CD4-positive, alpha-beta T cell treated with Interleukin-15 for 4 hours (primary cell): ENCODE measurements around the gene SYNE2.
"Not testable (repeated sequence)": the region's sequence is repeated elsewhere in the genome, so short reads cannot be mapped to it uniquely, and the experiment has no call there.

Experiments used
- DNase-seq: peaks from one replicate; pipeline ENCODE4 v3.0.0-alpha.2; 2020; ENCODE audit warnings: low spot score

SYNE2 gene

GRCh38 chr14:64193821-64194220 is 341.0 kb downstream of the SYNE2 start:
- no peak for DNase-seq

DNA sequence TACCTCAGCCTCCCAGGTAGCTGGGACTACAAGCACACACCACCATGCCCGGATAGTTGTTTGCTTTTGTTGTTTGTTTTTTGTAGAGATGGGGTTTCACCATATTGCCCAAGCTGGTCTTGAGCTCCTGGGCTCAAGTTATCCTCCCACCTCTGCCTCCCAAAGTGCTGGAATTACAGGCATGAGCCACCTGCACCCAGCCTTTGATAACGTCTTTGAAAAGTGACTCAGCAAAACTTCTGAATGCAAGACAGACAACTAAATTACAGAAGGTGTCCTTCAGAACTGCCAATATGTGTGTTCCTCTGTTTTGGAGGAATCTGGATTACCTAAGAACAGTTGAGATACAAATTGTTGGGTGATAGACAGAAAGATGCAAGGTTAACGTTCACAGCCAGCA is 341.6 kb downstream of the SYNE2 start:
- no peak for DNase-seq

DNA sequence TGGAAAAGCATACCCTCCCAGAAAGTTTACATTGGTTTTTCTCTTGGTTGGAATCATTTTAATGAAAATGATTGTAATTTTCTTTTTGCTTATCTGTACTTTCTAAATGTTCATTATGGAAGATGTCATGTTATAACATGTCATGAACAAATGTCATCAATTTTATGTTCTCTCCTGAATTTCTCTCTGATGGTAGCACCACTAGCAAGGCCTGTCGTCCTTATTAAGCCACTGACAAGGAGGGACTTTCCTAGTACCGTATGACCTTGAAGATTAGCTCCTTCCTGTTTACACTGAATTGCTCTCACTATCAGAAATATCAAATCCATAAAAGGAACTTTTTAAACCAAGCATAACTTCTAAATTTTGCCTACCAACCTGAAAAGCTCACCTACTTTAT is 342.4 kb downstream of the SYNE2 start:
- peak; percentile 37 for DNase-seq

- no peak for DNase-seq
Measured at GRCh38 chr14:64196056-64196455, 343.3 kb downstream of the SYNE2 start.

- no peak for DNase-seq
Measured at GRCh38 chr14:64196814-64197411, 344.1 kb downstream of the SYNE2 start.

DNA sequence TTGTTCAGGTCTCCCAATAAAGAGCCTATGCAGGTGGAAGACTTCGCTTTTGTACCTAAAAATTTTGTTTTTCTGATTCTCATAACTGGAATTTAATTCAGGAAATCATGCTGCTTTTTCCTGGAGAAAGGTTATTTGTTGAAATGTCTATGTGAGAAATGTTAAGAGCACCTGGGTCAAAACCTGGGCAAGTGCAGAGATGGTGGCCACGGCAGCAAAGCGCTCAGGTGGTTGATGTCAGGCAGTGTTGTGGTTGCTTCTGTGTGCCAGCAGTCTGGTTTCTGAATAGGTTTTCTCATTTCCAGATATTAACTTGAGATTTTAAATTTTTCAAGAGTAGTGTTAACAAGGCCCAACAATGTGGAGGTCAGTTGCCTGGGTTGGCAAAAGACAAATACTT is 345.2 kb downstream of the SYNE2 start:
- no peak for DNase-seq

- DNase-seq, result no peak
Measured at GRCh38 chr14:64198486-64198885, 345.7 kb downstream of the SYNE2 start.

- DNase-seq, result no peak
Measured at GRCh38 chr14:64200170-64200569, 347.4 kb downstream of the SYNE2 start.

GRCh38 chr14:64201296-64201695 is 348.5 kb downstream of the SYNE2 start:
- DNase-seq, result no peak

DNA sequence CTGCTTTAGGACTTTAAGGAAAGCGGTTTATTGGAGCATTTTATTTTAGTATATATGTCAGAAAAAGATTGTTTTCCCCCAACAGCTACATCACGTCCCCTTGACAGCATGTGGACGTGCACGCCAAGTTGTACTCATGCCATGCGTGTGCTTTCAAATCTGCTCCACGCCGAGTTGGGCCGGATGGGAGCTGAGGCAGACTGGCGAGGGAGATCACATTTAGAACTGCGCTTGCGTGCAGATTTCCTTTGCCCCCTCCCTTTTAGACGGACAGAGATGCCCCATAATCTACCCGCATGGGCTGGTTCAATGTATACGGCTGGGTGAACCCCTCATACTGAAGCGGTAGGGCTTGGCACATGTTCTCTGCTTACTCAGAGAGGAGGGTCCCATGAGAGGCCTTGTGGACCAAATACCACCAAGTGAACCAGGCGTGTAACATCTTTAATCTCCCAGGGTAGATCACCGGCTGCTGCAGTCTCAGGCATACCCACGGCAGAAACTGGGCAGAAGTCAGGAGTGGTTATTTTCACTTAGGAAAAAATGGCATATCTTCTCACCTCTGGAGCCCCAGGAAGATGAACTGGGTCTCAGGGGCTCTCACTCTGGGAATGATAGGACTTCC is 349.2 kb downstream of the SYNE2 start:
- DNase-seq, result no peak

DNA sequence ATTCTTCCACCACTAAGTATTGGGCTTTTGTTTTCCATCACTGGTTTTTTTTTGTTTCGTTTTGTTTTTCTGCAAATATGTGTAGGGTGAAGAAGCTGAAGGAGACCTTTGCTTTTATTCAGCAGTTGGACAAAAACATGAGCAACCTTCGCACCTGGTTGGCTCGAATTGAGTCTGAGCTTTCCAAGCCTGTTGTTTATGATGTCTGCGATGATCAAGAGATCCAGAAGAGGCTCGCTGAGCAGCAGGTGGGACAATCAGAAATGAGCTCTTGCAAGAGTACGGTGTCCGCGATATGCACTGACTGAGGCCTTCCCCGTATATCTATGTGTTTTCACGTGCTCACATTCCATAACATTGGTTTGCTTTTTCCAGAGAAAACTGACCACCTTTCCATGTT is 349.9 kb downstream of the SYNE2 start:
- no peak for DNase-seq

GRCh38 chr14:64203366-64204006 is 350.7 kb downstream of the SYNE2 start:
- DNase-seq, result no peak

DNA sequence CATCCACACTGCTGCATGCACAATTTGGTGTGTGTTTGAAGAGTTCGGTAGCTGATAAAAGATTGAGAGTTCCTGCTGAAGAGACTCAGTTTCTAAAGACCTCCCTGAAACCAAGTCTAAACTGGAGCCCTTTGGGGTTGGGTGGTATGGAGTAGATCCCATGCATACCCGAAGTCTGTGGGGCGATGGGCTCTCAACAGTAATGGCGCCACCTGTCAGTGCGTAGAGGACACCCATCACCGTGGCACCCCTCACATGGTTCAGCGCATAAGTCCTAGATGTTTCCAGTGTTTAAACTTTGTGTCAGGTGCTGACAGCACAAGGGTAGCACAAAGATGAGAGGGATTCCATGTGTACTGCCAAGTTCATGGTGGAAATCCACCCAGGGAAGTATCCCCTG is 355.5 kb downstream of the SYNE2 start:
- DNase-seq, result no peak

DNA sequence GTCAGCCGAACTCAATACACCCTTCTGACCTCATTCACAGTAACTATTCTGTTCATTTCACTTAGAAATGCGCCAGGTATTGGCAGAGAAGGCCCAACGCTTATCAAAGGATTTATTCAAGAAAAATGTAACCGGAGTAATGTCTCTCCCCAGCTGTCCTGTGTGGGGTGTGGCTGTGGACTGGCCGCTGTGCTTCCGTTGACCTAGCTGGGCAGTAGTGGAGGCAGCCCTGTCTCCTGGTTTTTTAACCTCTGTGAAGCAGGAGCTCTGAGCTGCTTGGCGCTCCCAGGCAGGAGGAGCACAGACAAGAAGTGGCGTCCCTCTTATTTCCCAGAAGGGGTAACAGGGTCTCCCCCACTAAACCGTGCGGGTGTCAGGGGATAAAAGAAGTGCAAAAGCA is 356.2 kb downstream of the SYNE2 start:
- no peak for DNase-seq

- no peak for DNase-seq
Measured at GRCh38 chr14:64209444-64210131, 356.8 kb downstream of the SYNE2 start.

- no peak for DNase-seq
Measured at GRCh38 chr14:64210216-64210615, 357.4 kb downstream of the SYNE2 start.

DNA sequence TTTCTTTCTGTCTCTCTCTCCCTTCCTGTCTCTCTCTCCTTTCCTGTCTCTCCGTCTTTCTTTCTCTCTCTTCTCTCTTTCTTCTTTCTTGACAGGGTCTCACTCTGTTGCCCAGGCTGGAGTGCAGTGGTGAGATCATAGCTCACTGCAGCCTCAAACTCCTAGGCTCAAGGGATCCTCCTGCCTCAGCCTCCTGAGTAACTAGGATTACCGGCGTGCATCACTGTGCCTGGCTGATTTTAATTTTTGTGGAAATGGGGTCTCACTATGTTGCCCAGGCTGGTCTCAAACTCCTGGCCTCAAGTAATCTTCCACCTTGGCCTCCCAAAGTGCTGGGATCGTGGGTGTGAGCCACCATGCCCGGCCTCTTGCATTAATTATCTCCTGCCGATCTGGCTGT is 358.1 kb downstream of the SYNE2 start:
- DNase-seq, result not testable (repeated sequence)

- DNase-seq, result no peak
Measured at GRCh38 chr14:64212666-64213065, 359.9 kb downstream of the SYNE2 start.

DNA sequence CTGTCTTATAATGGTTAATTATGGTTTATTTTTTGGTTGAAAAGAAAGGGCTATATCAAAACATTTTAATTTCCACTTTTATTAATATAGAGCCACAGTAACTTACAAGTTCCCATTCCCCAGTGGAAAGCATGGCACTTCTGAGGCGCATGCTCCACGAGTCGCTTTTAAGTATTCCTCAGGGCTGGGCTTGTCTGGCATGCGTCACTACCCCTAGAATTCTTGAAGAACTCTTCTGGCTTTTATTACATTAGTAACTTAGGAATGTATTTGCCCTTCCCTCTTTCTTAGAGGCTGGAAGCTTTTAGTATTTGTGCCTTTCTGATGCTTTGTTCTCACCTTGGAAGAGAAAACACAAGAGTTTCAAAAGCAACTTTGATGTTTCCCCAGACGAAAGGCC is 360.3 kb downstream of the SYNE2 start:
- no peak for DNase-seq

DNA sequence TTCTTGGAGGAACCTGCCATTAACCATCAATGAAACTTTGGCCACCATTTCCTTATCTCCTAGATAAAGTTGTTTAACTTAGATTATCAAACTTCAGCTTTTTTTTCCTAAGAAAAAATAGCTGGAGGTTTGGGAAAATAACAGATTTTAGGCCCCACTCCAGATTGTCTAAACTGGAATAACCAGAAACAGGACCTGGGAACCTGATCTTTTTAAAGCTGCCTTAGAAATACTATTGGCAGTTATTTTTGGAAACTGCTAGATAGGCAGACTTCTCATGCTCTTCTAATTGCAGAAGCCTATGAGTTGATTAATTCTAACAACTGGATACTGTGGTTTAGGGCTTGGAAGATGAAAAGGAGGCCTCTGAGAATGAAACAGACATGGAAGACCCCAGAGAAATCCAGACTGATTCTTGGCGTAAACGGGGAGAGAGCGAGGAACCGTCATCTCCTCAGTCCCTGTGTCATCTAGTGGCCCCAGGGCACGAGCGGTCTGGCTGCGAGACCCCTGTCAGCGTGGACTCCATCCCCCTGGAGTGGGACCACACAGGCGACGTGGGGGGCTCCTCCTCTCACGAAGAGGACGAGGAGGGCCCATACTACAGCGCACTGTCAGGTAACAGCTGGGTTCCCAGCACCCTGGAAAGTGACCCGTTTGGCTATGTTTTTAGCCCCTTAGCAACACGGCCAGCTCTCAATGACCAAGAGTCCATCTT is 361.2 kb downstream of the SYNE2 start:
- no peak for DNase-seq

DNA sequence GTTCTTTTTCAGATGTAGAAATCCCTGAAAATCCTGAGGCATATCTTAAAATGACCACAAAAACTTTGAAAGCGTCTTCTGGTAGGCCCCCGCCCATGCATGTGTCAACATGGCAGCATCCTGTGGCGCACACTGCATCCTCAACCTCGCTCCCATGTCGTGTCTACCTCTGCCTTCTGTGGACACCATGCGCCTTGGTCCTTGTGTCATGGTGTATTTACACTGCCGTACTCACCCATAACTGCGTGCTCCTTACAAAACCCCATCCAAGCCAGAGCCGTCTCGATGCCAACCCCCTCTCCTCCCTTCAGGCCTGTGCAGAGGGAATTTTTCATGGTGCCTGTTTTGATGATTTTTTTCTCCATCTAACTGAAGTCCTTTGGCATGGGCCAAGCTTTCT is 362.5 kb downstream of the SYNE2 start:
- DNase-seq, result no peak

- no peak for DNase-seq
Measured at GRCh38 chr14:64215978-64216377, 363.2 kb downstream of the SYNE2 start.

DNA sequence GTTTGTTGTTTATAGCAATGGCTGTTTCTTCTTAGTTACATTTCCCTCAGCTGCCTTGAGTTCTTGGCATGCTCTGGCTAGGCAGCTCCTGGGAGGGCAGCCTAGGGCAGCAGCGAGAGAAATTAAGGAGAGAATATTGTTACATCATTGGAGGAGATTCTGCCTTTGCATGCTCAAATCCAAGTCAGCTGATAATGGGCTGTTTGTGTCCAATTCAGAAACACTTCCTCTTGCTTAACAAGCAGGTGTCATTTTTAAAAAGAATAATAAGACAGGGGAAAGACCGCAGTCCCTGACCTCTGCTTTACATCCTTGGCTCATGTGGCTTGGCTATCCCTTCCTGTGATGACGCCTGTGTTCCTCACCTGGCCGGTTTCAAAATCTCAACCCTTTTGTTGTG is 364.5 kb downstream of the SYNE2 start:
- no peak for DNase-seq
